Effector CD8-positive, alpha-beta T cell (primary cell): ENCODE data around the gene RBM33.
"Not testable (repeated sequence)": the region's sequence is repeated elsewhere in the genome, so short reads cannot be mapped to it uniquely, and the experiment has no call there.

Experiments used
- DNase-seq: peaks from one replicate; lab custom pipeline; 2025; lab: John Stamatoyannopoulos, UW

RBM33 gene

DNA sequence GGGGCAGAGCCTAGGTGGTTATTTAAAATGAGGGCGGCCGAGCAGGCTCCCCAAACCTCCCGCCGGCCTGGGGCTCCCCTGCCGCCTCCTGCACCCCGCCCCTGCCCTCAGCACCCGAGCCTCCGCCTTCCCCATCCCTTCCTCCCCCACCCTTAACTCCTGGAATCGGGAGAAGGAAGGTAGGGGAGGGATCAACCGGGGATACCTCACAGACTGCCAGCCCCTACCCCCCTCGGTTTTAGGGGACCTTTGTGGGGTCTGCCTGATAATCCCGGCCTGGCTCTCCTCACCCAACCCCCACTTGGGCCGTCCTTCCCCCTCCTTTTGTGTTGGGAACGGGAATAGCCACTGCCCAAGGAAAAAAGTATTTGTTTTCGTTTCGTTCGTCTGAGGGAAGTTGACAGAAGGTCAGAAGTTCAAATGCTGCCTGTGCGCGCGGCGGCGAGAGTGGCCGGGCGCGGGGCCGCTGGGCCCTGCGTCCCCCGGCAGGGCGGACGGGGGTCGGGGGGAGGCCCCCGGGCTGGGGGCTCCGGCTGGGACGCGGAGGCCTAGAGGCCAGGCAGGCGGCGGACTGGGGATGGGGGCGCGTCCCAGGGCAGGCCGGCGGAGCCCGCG is 165.0 kb downstream of the RBM33 start:
- DNase-seq = no peak

DNA sequence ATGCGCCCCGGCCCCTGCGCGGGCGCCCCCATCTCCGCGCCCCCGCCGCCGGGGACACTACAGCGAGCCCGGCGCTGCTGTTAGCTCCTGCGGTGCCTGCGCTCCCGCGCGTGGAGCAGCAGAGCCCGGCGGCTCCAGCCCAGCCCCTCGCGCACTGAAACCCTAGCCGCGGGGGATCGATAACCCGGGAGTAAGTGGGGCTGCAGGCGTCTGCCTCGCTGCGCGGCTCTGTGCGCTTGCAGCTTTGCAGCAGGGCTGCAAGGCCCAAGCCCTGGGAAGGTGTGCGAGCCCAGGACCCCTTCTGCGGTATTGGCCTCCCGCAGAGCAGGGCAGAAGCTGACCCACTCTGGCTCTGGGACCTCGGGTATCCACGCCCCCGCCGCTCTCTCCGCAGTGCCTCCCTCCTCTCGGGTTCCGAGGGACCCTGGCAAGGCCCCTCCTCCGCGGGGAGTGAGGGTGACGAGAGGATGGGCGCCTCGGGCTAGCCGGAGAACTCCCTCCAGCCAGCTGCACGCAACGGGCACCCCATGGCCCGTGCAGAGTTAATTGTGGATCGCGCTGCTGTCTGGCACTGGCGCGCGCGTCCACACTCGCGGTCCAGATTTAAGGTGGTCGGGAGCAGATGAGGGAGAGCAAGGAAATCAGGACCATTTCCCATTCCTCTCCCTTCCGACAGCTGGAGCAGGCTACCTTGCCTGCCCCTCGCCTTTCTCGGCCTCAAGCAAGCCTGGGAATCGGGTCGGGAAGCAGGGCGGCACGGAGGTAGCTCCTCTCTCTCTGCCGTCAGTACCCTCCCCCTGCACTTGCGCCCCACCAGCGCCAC is 165.7 kb downstream of the RBM33 start:
- DNase-seq = no peak

GRCh38 chr7:155810770-155811559 is 166.5 kb downstream of the RBM33 start:
- DNase-seq = no peak

GRCh38 chr7:155811560-155811894 is 167.1 kb downstream of the RBM33 start:
- DNase-seq = no peak

- DNase-seq = no peak
Observed at GRCh38 chr7:155811895-155812761, 167.7 kb downstream of the RBM33 start, which contains the start of gene SHH. Gene SHH, minus strand, starts transcription at chr7:155812463. Its CDS starts 341 bp downstream, at chr7:155812122.

DNA sequence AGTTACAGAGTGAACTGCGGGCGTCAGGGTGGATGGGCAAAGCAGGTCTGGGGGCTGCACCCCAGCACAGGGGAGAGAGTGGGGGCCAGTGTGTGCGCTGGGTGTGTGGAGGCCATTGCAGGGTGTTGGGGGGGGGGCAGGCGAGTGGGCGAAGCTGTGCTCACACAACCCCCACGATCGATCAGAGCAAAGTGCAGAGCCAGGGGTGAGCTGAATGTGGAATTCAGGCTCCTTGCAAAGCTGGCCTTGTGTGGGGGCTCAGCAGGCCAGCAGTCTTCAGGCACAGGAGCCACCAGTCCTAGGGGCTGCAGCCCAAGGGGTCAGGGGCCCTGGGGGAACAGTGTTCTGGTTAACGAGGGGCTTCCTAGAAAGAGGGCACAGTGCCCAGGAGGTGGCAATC is 168.7 kb downstream of the RBM33 start:
- DNase-seq = no peak

DNA sequence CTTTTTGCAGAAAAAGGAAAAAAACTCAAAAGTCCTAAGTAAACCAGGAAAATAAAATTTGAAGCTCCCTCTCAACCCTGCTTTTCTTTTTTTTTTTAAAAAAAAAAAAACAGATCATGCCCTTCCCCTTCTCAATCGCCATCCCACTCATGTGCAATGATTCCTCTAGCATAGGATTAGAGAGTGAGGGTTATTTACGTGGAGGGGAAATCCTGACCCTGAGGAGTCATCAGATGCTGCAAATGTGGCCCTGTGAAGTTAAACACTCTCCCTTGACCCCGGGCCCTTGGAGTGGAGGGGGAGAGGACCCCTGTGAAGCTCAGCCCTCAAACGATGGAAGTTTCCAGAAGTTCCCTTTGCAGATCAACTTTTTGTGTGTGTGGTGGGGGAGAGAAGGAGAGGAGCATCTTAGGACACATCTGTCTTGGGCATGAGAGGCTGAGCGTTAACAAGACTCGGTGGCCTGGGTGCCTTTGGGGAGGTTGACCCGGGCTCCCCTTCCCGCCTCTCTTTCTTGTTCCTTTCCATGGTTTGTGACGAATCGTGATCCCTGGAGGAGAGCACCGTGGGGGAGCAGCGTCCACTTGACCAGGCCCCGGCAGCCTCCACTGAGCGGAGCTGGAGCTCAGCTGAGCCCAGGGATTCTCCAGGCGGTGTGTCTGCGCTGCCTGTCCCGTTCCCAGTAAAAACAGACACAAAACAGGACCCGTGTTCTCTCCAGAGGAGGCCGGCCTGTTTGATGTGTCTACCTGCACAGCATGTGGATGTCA is 169.3 kb downstream of the RBM33 start:
- DNase-seq = no peak

DNA sequence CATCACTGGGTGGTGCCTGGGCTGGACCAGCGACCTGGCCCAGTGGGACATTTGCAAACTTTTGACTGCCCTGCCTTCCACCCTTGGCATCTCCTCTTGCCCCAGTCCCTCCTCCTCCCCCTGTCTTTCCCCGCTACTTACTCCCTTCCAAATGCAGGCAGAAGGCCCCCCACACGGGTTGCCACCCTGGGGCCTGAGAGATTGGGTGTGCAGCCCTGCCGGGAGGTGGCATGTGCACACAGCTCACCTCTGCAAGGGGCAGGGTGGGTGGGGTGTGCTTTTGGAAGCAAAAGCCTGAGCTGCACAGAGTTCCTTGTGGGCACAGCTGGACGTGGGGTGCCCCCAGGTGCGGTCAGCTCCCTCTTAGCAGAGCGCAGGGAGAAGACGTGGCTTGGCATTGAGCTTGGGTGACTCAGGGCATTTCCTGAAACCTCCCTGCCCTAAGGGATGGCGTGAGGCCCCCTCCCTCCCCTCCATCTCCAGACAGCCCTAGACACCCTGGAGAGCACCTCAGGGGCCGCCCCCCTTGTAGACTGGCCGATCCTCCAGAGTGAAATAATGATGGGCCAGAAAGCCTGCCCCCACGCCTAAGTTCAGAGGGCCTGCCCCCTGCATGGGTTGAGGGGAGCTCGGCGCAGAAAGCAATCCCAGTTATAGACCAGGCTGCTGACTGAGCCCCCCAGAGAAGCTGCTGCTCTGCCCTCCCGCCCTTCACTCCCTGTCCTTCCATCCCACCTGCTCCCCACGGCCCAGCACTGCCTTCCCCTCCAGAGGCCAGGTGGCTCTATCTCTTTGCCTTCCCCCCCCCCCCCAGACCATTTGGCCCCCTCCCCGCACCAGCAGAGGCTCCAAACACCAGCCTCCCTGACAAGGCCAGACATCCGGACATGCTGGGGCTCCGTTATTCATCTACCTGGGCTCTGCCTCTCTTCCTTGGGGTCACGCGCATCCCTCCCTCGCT is 170.1 kb downstream of the RBM33 start:
- no peak for DNase-seq

DNA sequence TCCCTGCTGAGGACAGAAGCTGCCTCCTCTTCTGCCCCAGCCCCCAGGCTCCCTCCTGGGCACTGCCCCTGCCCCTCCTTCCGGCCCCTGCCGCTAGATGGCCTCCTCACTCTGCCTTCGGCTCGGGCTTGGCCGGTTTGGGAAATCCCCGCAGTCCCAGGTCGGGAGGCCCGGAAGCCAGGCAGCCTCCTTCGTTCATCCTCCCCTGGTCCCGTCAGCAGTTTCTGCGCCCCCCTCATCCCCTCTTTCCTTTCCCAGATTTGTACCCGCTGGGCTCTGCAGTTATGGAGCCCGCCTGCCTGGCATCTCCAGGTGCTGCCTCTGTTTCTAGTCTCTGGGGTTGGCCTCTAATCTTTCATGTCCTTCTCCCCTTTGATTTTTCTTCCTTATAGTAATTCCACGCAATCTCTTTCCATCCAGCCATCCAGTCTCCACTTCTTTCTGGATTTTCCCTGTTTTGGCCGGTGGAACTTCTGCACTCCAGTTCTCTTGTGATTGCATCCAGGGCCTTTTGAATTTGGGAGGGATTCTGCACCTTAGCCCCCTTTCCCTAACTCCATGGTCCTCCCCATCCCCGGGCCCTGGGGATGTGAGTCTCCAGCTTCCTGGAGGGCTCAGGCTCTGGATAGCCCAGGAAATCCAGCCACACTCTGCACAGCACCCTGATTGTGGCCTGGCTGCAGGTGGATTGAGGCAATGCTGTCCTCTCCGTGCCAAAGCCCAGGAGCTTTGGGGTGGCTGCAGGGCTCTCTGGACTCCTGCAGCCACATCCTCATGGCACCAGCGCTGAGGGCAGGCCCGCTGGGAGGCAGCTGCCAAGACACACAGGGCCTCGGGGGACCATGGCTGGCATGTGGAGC is 171.1 kb downstream of the RBM33 start:
- DNase-seq = peak; percentile 55

- no peak for DNase-seq
Observed at GRCh38 chr7:155816192-155816508, 171.7 kb downstream of the RBM33 start.

GRCh38 chr7:155816996-155817395 is 172.5 kb downstream of the RBM33 start:
- DNase-seq = no peak

DNA sequence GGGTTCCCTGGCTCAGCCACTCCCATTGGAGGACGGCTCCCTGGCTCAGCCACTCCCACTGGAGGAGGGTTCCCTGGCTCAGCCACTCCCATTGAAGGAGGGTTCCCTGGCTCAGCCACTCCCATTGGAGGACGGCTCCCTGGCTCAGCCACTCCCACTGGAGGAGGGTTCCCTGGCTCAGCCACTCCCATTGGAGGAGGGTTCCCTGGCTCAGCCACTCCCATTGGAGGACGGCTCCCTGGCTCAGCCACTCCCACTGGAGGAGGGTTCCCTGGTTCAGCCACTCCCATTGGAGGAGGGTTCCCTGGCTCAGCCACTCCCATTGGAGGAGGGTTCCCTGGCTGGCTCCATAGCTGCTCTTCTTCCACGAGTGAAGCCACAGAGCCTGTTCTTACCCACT is 173.1 kb downstream of the RBM33 start:
- not testable (repeated sequence) for DNase-seq

DNA sequence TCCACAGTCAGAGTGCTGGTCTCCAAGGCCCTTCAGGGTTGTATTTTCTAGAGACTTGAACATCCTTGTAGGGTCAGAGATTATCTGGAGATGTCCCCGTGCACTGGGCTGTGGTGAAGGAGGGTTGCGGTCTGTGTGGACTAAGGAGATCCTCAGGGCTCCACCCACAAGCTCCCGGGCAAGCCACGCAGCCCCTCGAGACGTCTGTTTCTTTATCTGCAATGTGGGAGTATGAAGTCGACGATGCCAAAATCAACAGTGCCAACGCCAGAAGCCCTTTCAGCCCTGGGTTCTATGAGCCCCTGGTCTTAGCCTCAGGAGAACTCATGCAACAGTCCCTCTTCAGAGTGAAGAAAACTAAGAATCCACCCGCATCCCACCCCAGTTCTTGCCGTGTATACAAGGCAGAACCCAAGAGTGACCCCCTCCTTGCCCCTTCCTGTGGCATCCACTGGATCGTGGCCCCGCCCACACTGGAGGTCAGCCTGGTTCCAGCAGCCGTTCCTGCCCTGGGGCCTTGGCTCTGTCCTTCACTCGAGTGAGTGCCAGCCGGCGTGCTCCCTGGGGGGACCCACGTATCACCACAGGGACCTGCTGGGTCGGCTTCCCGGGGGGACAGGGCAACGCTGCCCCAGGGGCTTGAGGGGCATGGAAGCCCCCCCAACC is 173.8 kb downstream of the RBM33 start:
- DNase-seq = no peak

- DNase-seq = no peak
Observed at GRCh38 chr7:155818820-155819168, 174.3 kb downstream of the RBM33 start.

DNA sequence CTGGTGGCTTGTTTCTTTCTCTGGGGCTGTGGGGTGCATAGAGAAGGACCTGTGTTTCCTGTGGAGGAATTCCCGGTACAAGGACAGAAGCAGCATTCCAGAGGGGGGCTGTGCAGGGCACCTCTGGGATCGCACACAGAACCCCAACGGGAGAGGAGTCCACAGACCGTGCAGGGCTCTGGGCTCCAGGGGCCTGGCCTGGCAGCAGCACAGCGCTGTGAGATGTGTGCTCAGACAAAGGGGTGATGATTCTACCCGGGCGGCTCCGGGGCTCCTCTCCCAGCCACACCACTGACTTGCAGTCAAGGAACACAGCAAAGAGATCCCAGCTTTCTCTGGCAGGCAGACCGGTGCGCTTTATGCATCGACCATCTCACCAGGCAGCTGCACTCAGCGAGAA is 174.7 kb downstream of the RBM33 start:
- DNase-seq = no peak

DNA sequence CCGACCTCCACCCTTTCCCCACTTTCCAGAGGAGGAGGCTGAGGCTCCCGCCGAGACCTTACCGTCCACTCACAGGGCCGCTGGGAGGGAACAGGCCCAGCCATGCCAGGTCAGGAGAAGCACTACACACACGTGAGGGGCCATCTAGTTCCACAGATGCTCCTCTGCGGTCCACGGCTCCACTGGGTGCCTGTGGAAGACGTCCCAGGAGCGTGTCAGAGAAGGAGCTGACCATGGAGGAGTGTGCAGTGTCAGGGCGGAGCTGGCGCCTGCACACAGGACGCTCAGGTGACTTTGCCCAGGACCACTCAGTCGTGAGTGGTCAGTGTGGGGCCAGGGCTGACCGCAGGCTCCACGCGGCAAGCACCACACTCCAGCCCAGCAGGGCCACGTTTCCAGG is 175.8 kb downstream of the RBM33 start:
- no peak for DNase-seq

- no peak for DNase-seq
Observed at GRCh38 chr7:155820788-155821187, 176.3 kb downstream of the RBM33 start.

DNA sequence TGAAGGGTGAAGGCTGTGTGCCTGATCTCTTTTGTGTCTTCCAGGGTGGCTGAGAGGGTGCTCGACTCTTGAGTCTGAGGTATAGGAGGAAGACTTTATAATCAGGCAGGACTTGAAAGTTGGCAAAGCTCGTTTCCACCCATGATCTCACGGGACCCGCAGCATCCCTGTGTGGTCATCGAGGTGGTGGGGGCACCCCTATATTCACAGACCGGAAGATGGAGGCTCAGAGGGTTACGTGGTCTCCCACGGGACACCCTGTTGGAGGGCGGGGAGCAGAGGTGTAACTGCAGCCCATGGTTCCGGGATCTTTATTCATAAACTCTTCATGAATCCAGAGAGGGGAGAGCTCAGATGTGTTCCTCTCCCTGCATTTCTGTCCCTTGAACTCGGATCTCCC is 177.4 kb downstream of the RBM33 start:
- DNase-seq = no peak
